MG63 (cell line): ENCODE results near the gene APBB1IP. TPM values are rescaled to one million over a fixed set of nuclear protein-coding genes. Genes with fewer than 3 reads are reported as not detected.
"Not testable (repeated sequence)": the region's sequence is repeated elsewhere in the genome, so short reads cannot be mapped to it uniquely, and the experiment has no call there.

ENCODE experiments used
- DNase-seq: peaks from one replicate; pipeline ENCODE4 v3.0.0-alpha.2; 2020
- H3K27me3 ChIP-seq: fragments of 250-450 bp; sonication (Bioruptor Pico); 2 replicates; pipeline ENCODE4 v1.5.1; 2020; ENCODE audit warnings: mild to moderate bottlenecking, moderate library complexity
- H3K36me3 ChIP-seq: fragments of 250-450 bp; sonication (Bioruptor Pico); 2 replicates; pipeline ENCODE4 v1.5.1; 2020; ENCODE audit warnings: mild to moderate bottlenecking, moderate library complexity
- H3K4me3 ChIP-seq: fragments of 250-450 bp; sonication (Bioruptor Pico); 2 replicates; pipeline ENCODE4 v1.5.1; 2020; ENCODE audit warnings: mild to moderate bottlenecking, moderate library complexity
- H3K9me3 ChIP-seq: fragments of 250-450 bp; sonication (Bioruptor Pico); 2 replicates; pipeline ENCODE4 v1.5.1; 2020; ENCODE audit warnings: mild to moderate bottlenecking, moderate library complexity
- total RNA-seq: library from RNA; depleted of rRNA; stranded (reverse); fragments of >200 nt; shearing (Covaris generic); gene quantifications from 2 replicates; pipeline ENCODE4 v1.2.3, GENCODE V29; 2014; ENCODE audit warnings: low replicate concordance; rRNA removed

The APBB1IP gene
- total RNA-seq, result not detected in 2 replicates

GRCh38 chr10:26437637-26438461 is at the start of gene APBB1IP:
Gene APBB1IP, plus strand, starts transcription at chr10:26438341. Its CDS starts 53,986 bp downstream, at chr10:26492327.
- no peaks in the 10 kb centered on the region; the same call in 1 of the 2 replicates for H3K27me3 ChIP-seq
- H3K9me3 ChIP-seq, result no peaks in the 10 kb centered on the region
- DNase-seq, result no peak
- no peaks in the 10 kb centered on the region for H3K36me3 ChIP-seq
- 0 out of 2 replicates have a peak within 1 kb of the TSS, but pooled peaks have one; percentile 9 for H3K4me3 ChIP-seq

DNA sequence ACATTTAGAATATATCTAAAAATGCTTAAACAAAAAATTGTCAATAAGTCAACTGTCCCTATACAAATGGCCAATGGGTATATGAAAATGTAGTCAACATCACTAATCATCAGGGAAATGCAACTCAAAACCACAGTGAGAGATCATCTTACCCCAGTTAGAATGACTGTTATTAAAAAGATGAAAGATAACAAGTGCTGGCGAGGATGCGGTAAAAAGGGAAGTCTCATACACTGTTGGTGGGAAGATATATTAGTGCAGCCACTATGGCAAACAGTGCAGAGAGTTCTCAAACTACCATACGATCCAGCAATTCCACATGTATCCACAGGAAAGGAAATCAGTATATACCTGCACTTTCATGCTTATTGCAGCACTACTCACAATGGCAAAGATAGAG is 48.6 kb upstream of the APBB1IP start:
- H3K27me3 ChIP-seq, result no peaks in the 10 kb centered on the region
- DNase-seq, result no peak
- H3K4me3 ChIP-seq, result no peak overlapping the region

DNA sequence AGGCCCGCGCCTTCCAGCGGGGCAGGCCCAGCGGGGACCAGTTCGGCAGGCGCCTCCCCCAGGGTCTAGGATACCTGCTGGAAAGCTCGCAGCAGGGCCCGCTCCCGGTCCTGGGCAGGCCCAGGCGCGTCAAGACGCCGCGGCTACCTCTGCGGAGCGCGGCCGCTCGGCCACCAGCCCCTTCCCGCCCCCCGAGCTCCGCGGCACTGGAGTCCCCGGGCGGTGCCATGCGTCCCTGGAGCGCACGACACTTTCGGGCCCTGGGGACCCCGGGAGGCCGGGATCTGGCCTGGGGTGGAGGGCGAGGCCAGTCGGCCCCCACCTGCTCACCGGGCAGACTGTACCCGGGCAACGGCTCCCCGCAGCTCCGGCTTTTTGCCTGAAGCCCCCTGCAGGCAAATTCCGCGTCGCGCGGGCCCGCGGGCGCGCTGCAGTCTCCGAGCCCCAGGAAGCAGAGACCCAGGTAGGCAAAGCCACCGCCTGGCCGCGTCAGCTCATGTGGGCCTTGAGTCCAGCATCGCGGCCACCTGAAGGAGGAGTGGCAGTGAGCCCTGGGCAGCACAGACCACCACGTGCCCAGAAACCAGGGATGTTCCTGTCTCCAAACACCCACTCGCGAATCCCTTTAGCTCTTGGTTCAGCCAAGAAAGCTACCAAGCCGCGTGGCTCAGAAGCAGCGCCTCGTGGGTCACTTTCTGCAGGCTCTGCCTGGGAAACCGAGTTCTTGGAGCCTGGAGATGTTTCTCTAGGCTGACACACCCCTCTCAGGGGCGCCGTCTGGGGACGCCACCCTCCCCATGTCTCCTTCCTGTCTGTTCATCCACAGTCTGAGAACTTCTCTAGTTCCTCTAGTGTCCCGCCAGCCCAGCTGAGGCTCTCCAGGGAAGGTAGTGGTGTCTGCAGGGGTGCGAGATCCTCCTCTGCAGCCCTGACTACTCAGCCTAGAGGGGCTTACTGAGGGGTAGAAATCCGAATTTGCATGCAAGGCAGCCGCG is 46.1 kb upstream of the APBB1IP start:
- H3K9me3 ChIP-seq, result no peaks in the 10 kb centered on the region
- H3K36me3 ChIP-seq, result no peaks in the 10 kb centered on the region
- DNase-seq, result no peak

More for the DNA sequence above, 48.6 kb upstream of the APBB1IP start:
- Histone ChIP-seq H3K9me3 (no peaks in the 10 kb centered on the region), H3K36me3 (no peaks in the 10 kb centered on the region)

DNA sequence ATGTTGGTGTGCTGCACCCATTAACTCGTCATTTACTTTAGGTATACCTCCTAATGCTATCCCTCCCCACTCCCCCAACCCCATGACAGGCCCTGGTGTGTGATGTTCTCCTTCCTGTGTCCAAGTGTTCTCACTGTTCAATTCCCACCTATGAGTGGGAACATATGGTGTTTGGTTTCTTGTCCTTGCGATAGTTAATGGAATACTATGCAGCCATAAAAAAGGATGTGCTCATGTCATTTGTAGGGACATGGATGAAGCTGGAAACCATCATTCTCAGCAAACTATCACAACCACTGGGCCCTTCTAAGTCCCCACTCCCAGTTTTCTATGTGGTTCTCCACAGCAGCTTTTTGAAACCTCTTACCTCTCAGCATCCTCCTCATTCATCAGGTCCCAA is 39.8 kb upstream of the APBB1IP start:
- not testable (repeated sequence) for H3K27me3 ChIP-seq, DNase-seq, H3K4me3 ChIP-seq, H3K9me3 ChIP-seq, H3K36me3 ChIP-seq

More for the DNA sequence above, 46.1 kb upstream of the APBB1IP start:
- Histone ChIP-seq H3K4me3 (no peak overlapping the region), H3K27me3 (no peaks in the 10 kb centered on the region)

GRCh38 chr10:26407406-26407969 is 30.7 kb upstream of the APBB1IP start:
- Histone ChIP-seq H3K4me3 (no peak overlapping the region), H3K36me3 (no peaks in the 10 kb centered on the region), H3K27me3 (no peaks in the 10 kb centered on the region), H3K9me3 (no peaks in the 10 kb centered on the region)
- DNase-seq, result no peak

DNA sequence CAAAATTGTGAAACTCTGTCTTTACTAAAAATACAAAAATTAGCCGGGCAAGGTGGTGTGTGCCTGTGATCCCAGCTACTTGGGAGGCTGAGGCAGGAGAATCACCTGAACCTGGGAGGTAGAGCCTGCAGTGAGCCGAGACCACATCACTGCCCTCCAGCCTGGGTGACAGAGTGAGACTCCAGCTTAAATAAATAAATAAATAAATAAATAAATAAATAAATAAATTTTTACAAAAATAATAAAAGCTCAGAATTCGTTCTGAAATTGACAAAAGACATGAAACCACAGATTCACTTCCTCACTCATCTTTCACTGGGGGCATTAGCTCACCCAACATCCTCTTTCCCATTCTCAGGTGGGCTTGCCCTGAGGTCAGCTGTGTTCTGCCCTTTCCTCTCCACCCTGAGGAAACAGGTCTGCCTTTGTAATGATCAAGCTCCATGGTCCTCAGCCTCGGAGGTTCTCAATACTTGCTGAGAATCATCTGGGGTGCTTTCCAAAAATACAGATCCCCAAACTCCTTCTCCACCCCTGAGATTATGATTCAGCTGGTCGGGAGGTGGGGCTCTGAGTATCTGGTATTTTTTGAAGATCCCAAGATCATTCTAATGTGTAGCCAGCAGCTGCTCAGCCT is 29.2 kb upstream of the APBB1IP start:
- Histone ChIP-seq H3K27me3 (no peaks in the 10 kb centered on the region), H3K36me3 (no peaks in the 10 kb centered on the region), H3K4me3 (no peak overlapping the region), H3K9me3 (no peaks in the 10 kb centered on the region)
- DNase-seq, result no peak

DNA sequence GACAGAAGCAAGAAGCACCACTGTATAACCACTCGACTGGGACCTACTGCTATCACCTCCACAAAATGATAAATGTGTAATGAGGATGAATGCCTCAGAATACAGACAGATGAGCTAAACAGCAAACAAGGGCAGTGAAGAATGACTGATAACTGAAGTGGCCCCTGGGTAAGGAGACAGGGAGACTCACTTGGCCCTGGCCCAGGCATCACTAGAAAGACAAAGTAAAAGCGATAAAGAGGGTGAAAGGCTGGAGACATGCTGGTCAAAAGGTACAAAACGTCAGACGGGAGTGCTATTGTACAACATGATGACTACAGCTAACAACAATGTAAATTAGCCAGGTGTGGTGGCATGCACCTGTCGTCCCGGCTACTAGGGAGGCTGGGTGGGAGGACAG is 27.8 kb upstream of the APBB1IP start:
- DNase-seq, result no peak
- Histone ChIP-seq H3K9me3 (no peaks in the 10 kb centered on the region), H3K27me3 (no peaks in the 10 kb centered on the region), H3K4me3 (no peak overlapping the region), H3K36me3 (no peaks in the 10 kb centered on the region)

DNA sequence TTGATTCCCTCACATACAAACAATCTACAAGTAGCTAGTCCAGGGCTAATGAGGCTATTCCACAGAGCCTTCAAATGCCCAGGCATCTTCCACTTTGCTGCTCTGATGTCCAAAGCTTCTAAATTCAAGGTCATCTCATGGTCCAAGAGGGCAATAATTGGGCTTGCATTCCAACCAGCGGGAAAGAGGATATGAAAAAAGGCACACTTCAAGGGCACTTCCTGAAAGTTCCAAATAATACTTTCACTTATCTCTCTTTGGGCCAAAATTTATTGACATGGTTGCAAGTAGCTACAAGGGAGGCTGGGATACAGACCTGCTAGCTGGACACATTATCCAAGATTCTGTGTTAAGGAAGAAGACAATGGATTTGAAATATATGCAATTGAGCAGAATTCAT is 25.2 kb upstream of the APBB1IP start:
- no peak for DNase-seq
- Histone ChIP-seq H3K36me3 (no peaks in the 10 kb centered on the region), H3K9me3 (no peaks in the 10 kb centered on the region), H3K27me3 (no peaks in the 10 kb centered on the region), H3K4me3 (no peak overlapping the region)

- Histone ChIP-seq H3K36me3 (no peaks in the 10 kb centered on the region), H3K27me3 (no peaks in the 10 kb centered on the region), H3K9me3 (no peaks in the 10 kb centered on the region), H3K4me3 (no peak overlapping the region)
- DNase-seq, result no peak
These were observed 24.8 kb upstream of the APBB1IP start for GRCh38 chr10:26413375-26413774.

GRCh38 chr10:26417136-26417535 is 21.0 kb upstream of the APBB1IP start:
- Histone ChIP-seq H3K4me3 (no peak overlapping the region), H3K36me3 (no peaks in the 10 kb centered on the region), H3K9me3 (no peaks in the 10 kb centered on the region; the same call in 1 of the 2 replicates), H3K27me3 (no peaks in the 10 kb centered on the region)
- DNase-seq, result no peak

DNA sequence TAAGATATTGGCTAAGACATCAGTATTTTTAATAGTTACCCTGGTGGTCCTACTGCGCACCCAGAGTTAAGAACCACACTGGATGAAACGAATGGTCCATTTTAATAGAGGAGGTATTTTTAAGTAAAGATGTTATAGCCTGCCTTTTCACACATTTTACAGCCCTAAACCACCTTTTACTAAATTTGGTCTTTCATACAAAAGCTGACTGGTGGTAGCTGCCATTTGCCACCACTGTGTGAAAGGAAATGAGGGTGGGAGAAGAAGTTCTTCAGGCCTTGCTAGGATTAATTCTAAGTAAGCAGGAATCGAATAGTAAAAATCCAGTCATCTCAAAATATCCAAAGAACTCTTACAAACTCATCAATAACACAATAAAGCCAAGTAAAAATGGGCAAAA is 15.2 kb upstream of the APBB1IP start:
- Histone ChIP-seq H3K27me3 (no peaks in the 10 kb centered on the region), H3K4me3 (no peak overlapping the region), H3K9me3 (no peaks in the 10 kb centered on the region; the same call in 1 of the 2 replicates), H3K36me3 (no peaks in the 10 kb centered on the region)
- no peak for DNase-seq

DNA sequence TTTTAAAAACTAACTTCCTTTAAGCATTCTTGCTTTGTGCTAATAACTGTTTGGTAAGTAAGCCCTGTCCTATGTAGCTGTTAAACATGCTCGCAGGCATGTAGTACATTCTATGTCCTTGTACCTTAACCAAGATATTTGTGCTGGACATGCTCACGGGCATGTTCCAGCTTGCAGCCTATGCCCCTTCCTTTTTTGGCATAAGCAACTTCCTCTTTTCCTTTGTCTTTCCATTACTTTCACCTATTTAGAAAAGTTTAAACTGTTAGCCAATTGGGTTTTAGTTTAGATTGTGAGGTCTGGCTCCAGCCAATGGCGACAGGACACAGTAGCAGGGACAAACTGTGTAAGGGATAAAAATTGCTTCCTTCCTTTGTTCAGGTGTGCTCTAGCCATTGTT is 14.4 kb upstream of the APBB1IP start:
- Histone ChIP-seq H3K27me3 (no peaks in the 10 kb centered on the region), H3K9me3 (no peaks in the 10 kb centered on the region; the same call in 1 of the 2 replicates), H3K36me3 (no peaks in the 10 kb centered on the region), H3K4me3 (no peak overlapping the region)
- no peak for DNase-seq

GRCh38 chr10:26430641-26431163 is 7.4 kb upstream of the APBB1IP start:
- Histone ChIP-seq H3K4me3 (no peak overlapping the region), H3K9me3 (no peaks in the 10 kb centered on the region), H3K36me3 (no peaks in the 10 kb centered on the region), H3K27me3 (no peaks in the 10 kb centered on the region)
- DNase-seq, result no peak

DNA sequence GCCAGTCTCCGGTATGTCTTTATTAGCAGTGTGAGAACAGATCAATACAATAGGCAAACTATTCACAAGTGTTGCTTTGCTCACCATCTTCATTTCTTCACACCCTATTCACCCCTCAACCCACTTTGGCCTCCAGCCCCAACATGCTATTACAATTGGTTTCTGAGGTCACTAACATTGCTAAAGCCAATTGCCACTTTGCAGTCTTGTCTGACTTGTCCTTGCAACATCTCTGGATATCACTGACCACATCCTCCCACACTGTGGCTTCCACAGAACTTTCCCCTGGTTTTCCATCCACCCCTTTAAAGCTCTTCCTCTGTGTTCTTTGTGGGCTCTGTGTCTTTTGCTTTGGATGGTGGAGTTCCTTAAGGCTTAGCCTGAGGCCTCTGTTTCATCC is 5.2 kb upstream of the APBB1IP start:
- Histone ChIP-seq H3K36me3 (no peaks in the 10 kb centered on the region), H3K4me3 (no peak overlapping the region), H3K9me3 (no peaks in the 10 kb centered on the region), H3K27me3 (no peaks in the 10 kb centered on the region; the same call in 1 of the 2 replicates)
- no peak for DNase-seq

DNA sequence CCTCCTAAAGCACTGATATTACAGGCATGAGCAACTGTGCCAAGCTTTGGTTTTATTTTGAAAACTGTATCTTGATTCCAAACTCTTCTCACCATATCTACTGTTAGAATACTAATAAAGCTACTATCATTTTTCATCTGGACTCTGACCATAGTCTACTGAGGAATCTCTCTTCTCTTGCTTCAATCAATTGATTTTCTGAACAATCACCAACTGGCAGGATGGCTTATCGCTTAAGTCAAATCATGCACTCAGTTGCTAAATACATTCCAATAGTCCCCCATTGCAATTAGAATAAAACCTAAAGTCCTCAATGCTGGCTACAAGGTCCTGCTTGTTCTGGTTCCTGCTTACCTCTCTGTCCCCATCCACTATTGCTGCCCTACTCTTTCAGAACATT is 2.3 kb upstream of the APBB1IP start:
- no peak overlapping the region for H3K4me3 ChIP-seq
- H3K9me3 ChIP-seq, result no peaks in the 10 kb centered on the region
- DNase-seq, result no peak
- H3K27me3 ChIP-seq, result no peaks in the 10 kb centered on the region; the same call in 1 of the 2 replicates
- H3K36me3 ChIP-seq, result no peaks in the 10 kb centered on the region

DNA sequence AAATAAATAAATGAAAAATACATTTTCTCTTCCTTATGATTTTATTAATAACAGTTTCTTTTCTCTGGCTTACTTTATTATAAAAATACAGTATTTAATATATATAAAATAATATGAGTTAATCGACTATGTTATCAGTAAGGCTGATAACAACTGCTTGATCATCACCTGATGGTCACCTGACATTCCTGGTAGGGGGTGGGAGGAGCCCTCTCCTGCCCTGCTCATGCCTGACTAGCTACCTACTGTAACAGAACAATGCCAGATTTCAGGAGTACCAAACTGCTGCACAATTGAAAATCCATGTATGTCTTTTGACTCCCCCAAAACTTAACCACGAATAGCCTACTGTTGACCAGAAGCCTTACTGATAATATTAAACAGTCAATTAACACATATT is 1.3 kb upstream of the APBB1IP start:
- no peak overlapping the region for H3K4me3 ChIP-seq
- no peaks in the 10 kb centered on the region for H3K9me3 ChIP-seq
- H3K27me3 ChIP-seq, result no peaks in the 10 kb centered on the region; the same call in 1 of the 2 replicates
- H3K36me3 ChIP-seq, result no peaks in the 10 kb centered on the region
- no peak for DNase-seq
